ENCODE results near the gene KIF6.

The KIF6 gene

DNA sequence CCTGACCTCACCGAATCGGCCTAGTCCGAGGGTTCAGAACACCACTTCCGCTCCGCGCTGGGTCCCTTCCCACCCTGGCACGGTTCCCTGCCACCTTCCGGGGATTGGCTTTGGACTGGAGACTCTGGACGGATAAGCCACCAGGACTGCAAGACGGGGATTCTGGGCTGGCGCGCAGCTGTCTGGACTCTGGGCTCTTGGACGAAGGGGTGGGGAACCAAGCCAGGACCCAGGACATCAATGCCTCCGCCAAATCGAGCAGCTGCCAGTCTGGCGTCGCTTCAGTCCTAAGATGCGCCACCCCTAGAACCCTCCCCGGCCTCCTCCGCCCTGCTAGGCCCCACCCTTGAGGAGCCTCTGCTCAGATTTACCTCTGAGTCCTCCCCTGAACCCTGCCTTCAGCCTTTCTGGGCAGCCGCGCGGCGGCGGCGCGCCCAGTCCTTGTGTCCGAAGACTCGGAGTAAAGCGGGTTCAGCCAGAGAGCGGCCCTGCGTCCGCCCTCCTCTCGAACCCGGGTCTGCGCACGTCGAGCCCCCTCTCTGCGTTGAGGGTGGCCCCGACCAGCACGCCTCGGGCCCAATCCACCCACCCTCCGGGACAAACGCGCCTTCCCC lies 412.2 kb downstream of the KIF6 start:
- Histone ChIP-seq H3K4me2 (ENCODE audit: insufficient read depth, low read length) (no peak overlapping the region), H3K27me3 (ENCODE audit: insufficient read depth, low read length, poor library complexity) (peaks cover 30% of the 10 kb centered on the region), H3K9ac (ENCODE audit: low read depth, low read length) (no peak overlapping the region)

DNA sequence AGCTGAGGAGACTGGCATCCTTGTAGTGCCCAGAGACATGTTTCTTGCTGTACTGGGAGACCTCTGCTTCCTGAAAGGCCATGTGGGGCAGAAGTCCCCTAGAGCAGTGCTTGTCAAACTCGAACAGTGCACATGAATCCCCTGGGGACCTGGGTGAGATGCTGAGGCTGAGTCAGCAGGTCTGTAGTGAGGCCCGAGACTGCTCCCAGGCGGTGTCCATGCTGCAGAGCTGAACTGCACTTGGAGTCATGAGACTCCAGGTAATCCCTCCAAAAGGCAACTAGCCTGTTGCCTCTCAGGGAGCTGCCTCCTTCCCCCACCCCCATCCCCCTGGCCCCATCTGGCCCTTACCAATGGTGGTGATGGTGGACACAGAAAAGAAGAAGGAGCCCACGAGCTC lies 414.7 kb downstream of the KIF6 start:
- DNase-seq = no peak
- Histone ChIP-seq H3K4me3 (ENCODE audit: low read depth in 1 of 2, low read length in 2 of 2) (no peak overlapping the region), H4K20me1 (ENCODE audit: insufficient read depth, low read length) (0 out of 2 replicates have a peak, but pooled peaks cover 3% of the 10 kb centered on the region), H3K27ac (ENCODE audit: low read length) (no peak overlapping the region), H2AFZ (ENCODE audit: low read depth, low read length) (no peak overlapping the region), H3K4me2 (ENCODE audit: insufficient read depth, low read length) (no peak overlapping the region), H3K9ac (ENCODE audit: low read depth, low read length) (no peak overlapping the region), H3K9me3 (ENCODE audit: insufficient read depth, low read length, severe bottlenecking) (no peaks in the 10 kb centered on the region), H3K36me3 (ENCODE audit: insufficient read depth, low read length) (no peaks in the 10 kb centered on the region), H3K27me3 (ENCODE audit: insufficient read depth, low read length, poor library complexity) (peaks cover 30% of the 10 kb centered on the region), H3K4me1 (ENCODE audit: insufficient read depth, low read length) (no peaks in the 10 kb centered on the region), H3K79me2 (ENCODE audit: insufficient read depth, low read length) (no peaks in the 10 kb centered on the region)
- TF ChIP-seq, protein P1, sequence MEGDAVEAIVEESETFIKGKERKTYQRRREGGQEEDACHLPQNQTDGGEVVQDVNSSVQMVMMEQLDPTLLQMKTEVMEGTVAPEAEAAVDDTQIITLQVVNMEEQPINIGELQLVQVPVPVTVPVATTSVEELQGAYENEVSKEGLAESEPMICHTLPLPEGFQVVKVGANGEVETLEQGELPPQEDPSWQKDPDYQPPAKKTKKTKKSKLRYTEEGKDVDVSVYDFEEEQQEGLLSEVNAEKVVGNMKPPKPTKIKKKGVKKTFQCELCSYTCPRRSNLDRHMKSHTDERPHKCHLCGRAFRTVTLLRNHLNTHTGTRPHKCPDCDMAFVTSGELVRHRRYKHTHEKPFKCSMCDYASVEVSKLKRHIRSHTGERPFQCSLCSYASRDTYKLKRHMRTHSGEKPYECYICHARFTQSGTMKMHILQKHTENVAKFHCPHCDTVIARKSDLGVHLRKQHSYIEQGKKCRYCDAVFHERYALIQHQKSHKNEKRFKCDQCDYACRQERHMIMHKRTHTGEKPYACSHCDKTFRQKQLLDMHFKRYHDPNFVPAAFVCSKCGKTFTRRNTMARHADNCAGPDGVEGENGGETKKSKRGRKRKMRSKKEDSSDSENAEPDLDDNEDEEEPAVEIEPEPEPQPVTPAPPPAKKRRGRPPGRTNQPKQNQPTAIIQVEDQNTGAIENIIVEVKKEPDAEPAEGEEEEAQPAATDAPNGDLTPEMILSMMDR (IDR thresholded peaks at IDR 0.05; ENCODE audit: borderline replicate concordance, extremely low read depth, low read length, poor library complexity, severe bottlenecking) = no peak
- no peak for TF ChIP-seq EZH2 (IDR thresholded peaks at IDR 0.05; ENCODE audit: borderline replicate concordance, low read depth, low read length, severe bottlenecking)
- ATAC-seq (ENCODE audit: insufficient read depth, low read depth) = no peak

More for the DNA sequence above, 412.2 kb downstream of the KIF6 start:
- Histone ChIP-seq H3K9me3 (ENCODE audit: insufficient read depth, low read length, severe bottlenecking) (no peaks in the 10 kb centered on the region), H3K36me3 (ENCODE audit: insufficient read depth, low read length) (no peaks in the 10 kb centered on the region), H4K20me1 (ENCODE audit: insufficient read depth, low read length) (0 out of 2 replicates have a peak, but pooled peaks cover 3% of the 10 kb centered on the region), H2AFZ (ENCODE audit: low read depth, low read length) (no peak overlapping the region), H3K4me1 (ENCODE audit: insufficient read depth, low read length) (no peaks in the 10 kb centered on the region), H3K27ac (ENCODE audit: low read length) (no peak overlapping the region), H3K4me3 (ENCODE audit: low read depth in 1 of 2, low read length in 2 of 2) (no peak overlapping the region), H3K79me2 (ENCODE audit: insufficient read depth, low read length) (no peaks in the 10 kb centered on the region)
- no peak for DNase-seq
- no peak for TF ChIP-seq EZH2 (IDR thresholded peaks at IDR 0.05; ENCODE audit: borderline replicate concordance, low read depth, low read length, severe bottlenecking)
- TF ChIP-seq, protein P1 (IDR thresholded peaks at IDR 0.05; ENCODE audit: borderline replicate concordance, extremely low read depth, low read length, poor library complexity, severe bottlenecking) = no peak
- ATAC-seq (ENCODE audit: insufficient read depth, low read depth) = no peak

DNA sequence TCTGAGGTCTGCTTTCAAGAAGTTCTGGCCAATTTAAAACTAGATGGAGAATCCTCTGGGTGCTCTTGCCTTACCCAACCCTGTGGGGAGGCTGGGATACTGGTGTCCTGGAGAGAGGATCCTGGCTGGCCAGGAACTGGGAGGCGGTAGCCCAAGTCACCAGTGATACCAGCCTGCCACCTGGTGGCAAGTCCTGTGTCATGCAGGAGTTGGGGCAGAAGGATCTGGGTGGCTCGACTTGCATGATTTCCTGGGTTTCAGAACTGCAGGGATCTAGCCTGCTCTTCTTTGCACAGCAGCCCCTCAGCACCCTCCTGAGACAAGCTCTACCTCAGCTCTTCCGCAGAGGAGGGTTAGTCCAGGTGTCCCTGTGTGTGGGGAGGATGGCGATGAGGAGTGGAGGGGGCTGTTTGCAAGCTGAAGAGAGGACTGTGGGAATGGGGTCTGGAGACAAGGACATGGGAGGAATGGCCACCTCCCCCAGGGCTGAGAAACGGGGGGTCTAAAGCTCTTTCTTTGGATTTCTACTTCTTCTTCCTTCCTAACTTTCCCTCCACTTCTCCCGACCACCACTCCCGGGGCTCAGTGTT lies 415.2 kb downstream of the KIF6 start:
- H3K9me3 ChIP-seq (ENCODE audit: insufficient read depth, low read length, severe bottlenecking) = no peaks in the 10 kb centered on the region
- H3K79me2 ChIP-seq (ENCODE audit: insufficient read depth, low read length) = no peaks in the 10 kb centered on the region
- no peak overlapping the region for H3K4me2 ChIP-seq (ENCODE audit: insufficient read depth, low read length)
- DNase-seq (peak; percentile 68), ATAC-seq (ENCODE audit: insufficient read depth, low read depth) (peak; percentile 76)
- H2AFZ ChIP-seq (ENCODE audit: low read depth, low read length) = no peak overlapping the region
- H4K20me1 ChIP-seq (ENCODE audit: insufficient read depth, low read length) = 0 out of 2 replicates have a peak, but pooled peaks cover 3% of the 10 kb centered on the region
- no peak for TF ChIP-seq EZH2 (IDR thresholded peaks at IDR 0.05; ENCODE audit: borderline replicate concordance, low read depth, low read length, severe bottlenecking)
- TF ChIP-seq, protein P1 (IDR thresholded peaks at IDR 0.05; ENCODE audit: borderline replicate concordance, extremely low read depth, low read length, poor library complexity, severe bottlenecking) = peak; percentile 96
- no peaks in the 10 kb centered on the region for H3K4me1 ChIP-seq (ENCODE audit: insufficient read depth, low read length)
- no peak overlapping the region for H3K9ac ChIP-seq (ENCODE audit: low read depth, low read length)
- no peaks in the 10 kb centered on the region for H3K36me3 ChIP-seq (ENCODE audit: insufficient read depth, low read length)
- peaks cover 26% of the 10 kb centered on the region for H3K27me3 ChIP-seq (ENCODE audit: insufficient read depth, low read length, poor library complexity)
- no peak overlapping the region for H3K4me3 ChIP-seq (ENCODE audit: low read depth in 1 of 2, low read length in 2 of 2)
- H3K27ac ChIP-seq (ENCODE audit: low read length) = no peak overlapping the region
